ENCODE data around the gene MSANTD2.

MSANTD2 gene

DNA sequence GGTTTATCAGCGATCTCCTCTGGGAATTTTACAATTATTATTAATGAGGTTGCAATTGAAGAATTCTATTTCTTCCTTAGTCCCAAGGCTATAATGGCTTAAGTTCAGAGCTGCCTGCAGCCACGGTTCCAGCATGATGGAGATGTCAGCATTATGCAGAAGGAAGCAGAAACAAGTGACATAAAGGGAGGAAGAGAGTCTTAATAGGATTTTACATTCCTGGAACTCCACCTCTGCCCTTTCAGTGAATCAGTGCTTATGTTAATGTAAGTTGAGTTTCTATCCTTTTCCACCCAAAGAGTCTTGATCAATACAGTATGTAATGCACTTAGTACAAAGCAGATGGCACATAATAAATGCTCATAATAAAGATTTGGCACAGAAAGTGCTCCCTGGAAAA, 72.1 kb downstream of the MSANTD2 start:
- DNase-seq = no peak

DNA sequence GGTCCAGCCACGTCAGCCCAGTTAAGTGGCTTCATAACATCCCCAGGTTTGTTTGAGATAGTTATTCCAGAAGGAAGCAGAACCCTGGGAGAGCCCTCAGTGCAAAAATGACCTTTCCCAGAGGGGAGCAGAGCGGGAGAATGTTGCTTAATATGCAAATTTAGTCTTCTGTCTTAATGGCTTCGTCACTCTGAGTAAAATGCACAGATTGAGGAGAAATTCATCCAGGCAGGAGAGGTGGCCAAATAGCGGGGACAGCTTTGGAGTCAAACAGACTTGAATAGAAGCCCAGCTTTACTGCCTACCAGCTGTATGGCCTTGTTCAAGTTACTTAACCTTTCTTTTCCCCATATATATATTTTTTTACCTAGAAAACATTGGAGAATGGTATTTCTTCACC, 72.7 kb downstream of the MSANTD2 start:
- DNase-seq = no peak

DNA sequence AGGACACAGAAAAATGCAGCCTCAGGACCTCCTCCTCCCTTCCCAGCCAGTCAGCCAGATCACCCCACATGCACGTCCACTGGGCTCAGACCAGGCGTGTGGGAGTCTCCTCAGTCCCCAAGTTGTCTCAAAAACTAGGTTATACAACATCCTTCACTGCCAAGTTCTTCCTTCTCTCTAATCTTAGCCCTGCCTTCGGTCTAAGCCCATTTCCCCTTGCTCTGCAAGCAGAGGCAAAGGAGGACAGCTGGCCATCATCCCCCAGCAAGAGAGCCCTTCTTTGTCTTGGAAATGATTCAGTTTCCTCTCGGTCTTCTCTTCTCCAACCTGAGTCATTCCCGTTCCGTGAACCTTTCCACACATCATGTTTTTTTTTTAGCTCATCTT, 74.5 kb downstream of the MSANTD2 start:
- no peak for DNase-seq

DNA sequence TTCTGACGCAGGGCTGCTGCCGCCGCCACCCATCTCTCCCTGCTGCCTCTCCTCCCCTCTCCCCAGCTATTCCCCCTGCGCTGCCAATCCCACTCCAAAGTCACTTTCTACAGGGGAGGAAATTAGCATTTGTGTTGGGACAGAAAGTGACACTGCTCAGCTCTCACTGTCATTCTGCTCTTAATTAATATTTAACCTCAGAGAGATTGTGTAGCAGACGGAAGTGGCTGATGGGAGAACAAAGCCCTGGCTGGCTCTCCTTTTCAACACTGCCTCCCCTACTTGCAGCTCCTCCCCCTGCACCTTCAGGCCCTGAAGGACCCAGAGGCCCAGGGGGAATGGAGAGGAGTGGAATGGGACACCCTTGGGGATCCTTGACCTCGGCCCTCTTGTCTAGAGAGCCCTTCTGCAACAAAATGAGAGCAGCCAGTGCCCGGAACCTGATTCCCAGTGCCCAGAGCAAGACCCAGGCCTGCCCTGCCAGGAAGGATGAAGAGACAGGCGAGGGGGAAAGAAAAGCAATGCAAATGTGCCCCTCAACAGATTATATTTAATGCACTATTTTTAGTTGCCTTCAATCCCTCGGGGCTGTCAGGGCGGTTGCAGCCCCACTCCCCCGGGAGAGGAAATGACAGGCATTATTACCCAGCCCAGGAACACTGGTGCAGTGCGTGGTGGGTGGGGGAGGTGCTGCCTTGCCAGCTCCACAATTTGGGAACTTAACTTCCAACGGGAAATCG, 75.1 kb downstream of the MSANTD2 start:
- DNase-seq = no peak

DNA sequence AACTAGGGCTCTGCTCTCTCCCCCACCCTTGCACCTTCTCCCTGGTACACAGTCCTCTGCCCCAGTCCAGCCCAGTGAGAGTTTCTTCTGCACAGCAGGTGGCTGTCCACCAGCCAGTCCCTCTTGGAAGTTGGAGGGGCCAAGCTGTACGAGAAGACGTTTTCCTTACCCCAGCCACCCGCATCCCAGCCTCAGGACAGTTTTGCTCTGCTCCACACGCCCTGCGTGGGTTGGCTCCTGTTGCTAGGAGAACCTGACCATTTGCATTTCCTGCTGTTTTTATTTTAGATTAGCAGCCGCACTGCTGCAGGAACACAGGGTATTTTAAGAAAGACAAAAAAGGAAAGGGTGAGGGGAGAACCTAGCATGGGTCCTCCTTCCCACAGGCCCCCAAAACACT, 78.0 kb downstream of the MSANTD2 start:
- DNase-seq = no peak

DNA sequence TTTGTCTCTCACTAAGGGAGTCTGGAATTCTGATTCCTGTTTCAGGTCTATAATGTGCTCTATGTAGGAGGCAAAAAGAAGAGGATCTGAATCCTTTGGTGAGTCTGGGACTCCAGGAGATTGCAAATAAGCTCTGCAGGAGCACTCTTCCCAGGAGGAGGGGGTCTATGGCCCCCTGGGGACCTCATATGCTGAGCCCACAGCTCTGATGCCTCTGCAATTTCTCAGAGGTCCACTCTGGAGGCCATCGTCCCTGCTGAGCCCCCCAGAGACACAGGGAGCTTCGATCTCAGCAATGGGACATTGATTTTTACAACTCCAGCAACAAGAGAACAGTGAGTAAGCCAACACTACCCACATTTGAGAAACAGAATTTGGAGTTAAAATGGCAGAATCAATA, 80.7 kb downstream of the MSANTD2 start:
- no peak for DNase-seq

DNA sequence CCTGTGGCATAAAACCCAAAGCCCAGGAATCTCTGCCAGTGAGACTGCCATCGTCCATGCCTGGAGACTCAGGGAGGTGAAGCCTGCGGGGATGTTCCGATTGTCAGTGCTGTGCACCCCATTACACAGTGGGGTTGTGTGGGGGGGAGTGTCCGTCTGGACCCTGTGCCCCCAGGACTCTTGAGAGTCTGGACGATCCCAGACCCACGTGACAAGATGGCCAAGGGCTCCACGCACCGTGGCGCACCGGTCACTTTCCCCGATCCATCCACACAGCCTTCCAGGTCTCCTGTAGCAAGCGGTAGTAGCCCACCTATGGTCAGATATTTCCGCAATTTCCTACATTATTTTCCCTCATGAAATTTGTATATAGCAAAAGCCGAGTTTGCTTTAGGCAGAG, 81.4 kb downstream of the MSANTD2 start:
- DNase-seq = no peak

DNA sequence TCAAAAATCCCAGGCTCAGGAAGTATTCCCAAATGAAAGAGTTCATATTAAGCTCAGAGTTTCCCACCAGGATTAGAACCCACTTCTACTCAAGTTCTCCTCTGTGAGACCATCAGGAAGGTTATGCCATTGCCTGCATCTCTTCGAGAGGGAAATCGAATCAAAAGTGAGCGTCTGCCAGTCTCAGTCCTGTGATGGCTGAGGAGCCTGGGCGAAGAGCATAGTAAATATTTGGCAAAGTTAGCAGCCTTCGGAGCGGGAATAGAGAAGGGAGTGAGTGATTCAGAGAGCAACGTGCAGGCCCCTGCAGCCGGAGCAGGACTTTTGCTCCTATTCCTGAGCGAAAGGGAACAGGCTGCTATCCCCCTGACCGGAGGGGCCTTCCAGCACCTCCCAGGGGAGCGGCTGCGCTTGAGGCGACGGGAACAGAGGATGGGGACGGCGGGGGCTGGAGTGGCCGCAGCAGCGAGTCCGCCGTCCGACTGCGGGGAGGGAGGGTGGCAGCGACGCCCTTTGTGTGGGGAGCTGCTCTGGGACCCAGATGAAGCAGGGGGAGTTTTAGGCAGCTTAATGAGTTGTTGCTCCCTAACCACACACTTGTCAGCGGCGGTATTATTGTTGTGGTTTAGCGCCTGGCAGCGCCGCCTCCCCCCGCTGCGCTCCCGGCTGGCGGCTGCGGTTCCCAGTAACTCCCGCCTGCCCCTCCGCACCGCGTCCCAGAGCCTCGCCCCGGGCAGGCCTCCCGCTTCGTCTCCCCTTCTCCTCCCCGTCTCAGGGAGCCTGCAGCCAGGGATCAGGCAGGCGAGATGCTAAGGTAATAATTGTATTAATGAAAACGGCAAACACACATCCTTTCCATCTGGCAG, 82.2 kb downstream of the MSANTD2 start:
- DNase-seq = no peak

DNA sequence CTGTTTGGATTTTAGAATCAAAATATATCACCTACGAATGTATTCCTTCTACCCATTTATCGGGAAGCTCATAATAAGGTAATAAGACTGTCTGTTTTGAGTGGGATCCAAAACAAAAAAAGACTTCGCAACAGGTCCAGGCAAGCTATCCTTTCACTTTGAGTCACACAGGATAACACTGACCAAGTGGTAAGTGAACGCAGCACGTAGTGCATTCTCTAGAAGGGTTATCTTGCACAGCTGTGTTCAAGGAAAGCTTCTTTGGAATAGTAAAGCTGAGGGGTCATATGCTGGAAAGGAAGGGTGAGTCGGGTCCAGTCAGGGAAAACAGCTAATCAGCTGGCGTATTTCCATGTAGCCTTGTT, 82.8 kb downstream of the MSANTD2 start:
- no peak for DNase-seq

DNA sequence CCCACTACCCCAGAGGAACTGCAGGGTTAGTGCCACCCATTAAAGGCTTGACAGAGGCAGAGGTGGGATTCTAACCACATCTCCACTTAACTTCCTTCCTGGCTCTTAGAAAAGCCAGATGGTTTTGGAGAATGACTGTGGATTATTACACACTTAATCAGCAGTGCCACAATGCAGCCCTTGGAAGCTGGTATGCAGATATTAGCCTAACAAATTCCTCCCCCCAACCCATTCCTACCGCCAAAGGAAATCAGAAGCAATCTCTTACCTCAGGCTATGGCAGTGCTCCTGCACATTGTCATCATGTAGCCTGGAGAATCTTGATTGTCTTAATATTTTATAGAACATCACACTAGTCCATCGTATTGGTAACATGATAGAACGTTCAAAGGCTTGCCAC, 83.6 kb downstream of the MSANTD2 start:
- DNase-seq = no peak

Measured in NCI-H1048 (cell line).